K562 (cell line): ENCODE results near the gene SLC25A45. TPM values are rescaled to one million over a fixed set of nuclear protein-coding genes. Genes with fewer than 3 reads are reported as not detected.

Source experiments
- CCAR2 ChIP-seq: fragments of 200-400 bp; formaldehyde crosslinking; IDR thresholded peaks from 2 replicates; pipeline ENCODE4 v1.6.1; 2017; ENCODE audit warnings: mild to moderate bottlenecking, low read depth, low read length
- JUND ChIP-seq, 2 experiments: IDR thresholded peaks; 2 replicates in 1 of 2; 3 replicates in 1 of 2; pipeline ENCODE4 v1.6.1; 2011; ENCODE audit warnings: borderline replicate concordance in 2 of 2, low read depth in 2 of 2, low read length in 2 of 2, improper control_type of control experiment in 1 of 2, missing biosample characterization in 1 of 2, missing genetic modification characterization in 1 of 2, missing genetic modification reagents in 1 of 2
- MAFF ChIP-seq: IDR thresholded peaks from 2 replicates; pipeline ENCODE4 v1.6.1; 2012; ENCODE audit warnings: low read length, improper control_type of control experiment
- MAX ChIP-seq: sonication (generic); formaldehyde crosslinking; IDR thresholded peaks from 2 replicates; pipeline ENCODE4 v1.9.0; 2022; ENCODE audit warnings: mild to moderate bottlenecking, missing genetic modification reagents
- NBN ChIP-seq: fragments of 450-650 bp; IDR thresholded peaks from 2 replicates; pipeline ENCODE4 v1.6.1; 2016; ENCODE audit warnings: low read depth, mild to moderate bottlenecking
- NEUROD1 ChIP-seq: fragments of 150-350 bp; IDR thresholded peaks from 2 replicates; pipeline ENCODE4 v1.6.1; 2014; ENCODE audit warnings: borderline replicate concordance, low read length, low read depth; ENCODE audit not compliant: partially characterized antibody
- NFYB ChIP-seq: IDR thresholded peaks from 2 replicates; pipeline ENCODE4 v1.6.1; 2011; ENCODE audit warnings: mild to moderate bottlenecking, moderate library complexity; ENCODE audit not compliant: insufficient read length; ENCODE audit errors: extremely low read depth
- NRF1 ChIP-seq, 2 experiments: fragments of 450-650 bp; IDR thresholded peaks in 1 of 2; conservative IDR thresholded peaks in 1 of 2; 2 replicates each; pipeline ENCODE4 v1.6.1; 2014; ENCODE audit warnings: mild to moderate bottlenecking in 2 of 2
- POLR2A ChIP-seq: fragments of 450-650 bp; conservative IDR thresholded peaks from 2 replicates; pipeline ENCODE4 v1.6.1; 2016
- PYGO2 ChIP-seq: fragments of 450-650 bp; IDR thresholded peaks from 2 replicates; pipeline ENCODE4 v1.6.1; 2016; ENCODE audit warnings: mild to moderate bottlenecking, missing genetic modification characterization, moderate library complexity, missing compliant biosample characterization
- RBFOX2 ChIP-seq: fragments of 200-400 bp; formaldehyde crosslinking; IDR thresholded peaks from 2 replicates; pipeline ENCODE4 v1.6.1; 2017; ENCODE audit warnings: low read depth, mild to moderate bottlenecking, low read length, moderate library complexity
- RBM14 ChIP-seq: fragments of 200-400 bp; formaldehyde crosslinking; IDR thresholded peaks from 2 replicates; pipeline ENCODE4 v1.6.1; 2018; ENCODE audit warnings: low read depth, mild to moderate bottlenecking, low read length, moderate library complexity, borderline replicate concordance; ENCODE audit not compliant: insufficient read depth
- SIN3B ChIP-seq: fragments of 450-650 bp; IDR thresholded peaks from 2 replicates; pipeline ENCODE4 v1.6.1; 2017; ENCODE audit warnings: low read depth, mild to moderate bottlenecking, moderate library complexity
- TOE1 ChIP-seq, 2 experiments: fragments of 450-650 bp in 1 of 2; sonication (generic) in 1 of 2; formaldehyde crosslinking in 1 of 2; IDR thresholded peaks; 2 replicates each; pipeline versions ENCODE4 v1.7.1 to v1.8.0; 2016 to 2022; ENCODE audit warnings: borderline replicate concordance in 2 of 2, mild to moderate bottlenecking in 2 of 2, antibody characterized with exemption in 1 of 2, inconsistent platforms in 1 of 2, low read depth in 1 of 2, missing genetic modification reagents in 1 of 2, moderate library complexity in 1 of 2
- TSC22D4 ChIP-seq: fragments of 450-650 bp; IDR thresholded peaks from 2 replicates; pipeline ENCODE4 v1.6.1; 2016; ENCODE audit warnings: missing genetic modification characterization, missing biosample characterization, control low read depth
- ZBED1 ChIP-seq: IDR thresholded peaks from 2 replicates; pipeline ENCODE4 v1.6.1; 2014
- ZNF212 ChIP-seq: fragments of 450-650 bp; formaldehyde crosslinking; IDR thresholded peaks from 2 replicates; pipeline ENCODE4 v1.4.0; 2020; ENCODE audit warnings: mild to moderate bottlenecking
- polyA plus RNA-seq, 8 experiments: library from polyadenylated mRNA; depleted of rRNA in 4 of 8; stranded (reverse) in 5 of 8; unstranded in 3 of 8; fragments of >200 nt; fragmentation: Nextera tagmentation in 2 of 8; fragmentation: Illumina TruSeq in 1 of 8; extraction: Ambion mirVana in 2 of 8; extraction: Trizol in 1 of 8; gene quantifications; 2 replicates each; pipeline versions ENCODE4 v1.2.1 to v1.2.3, GENCODE V29; 2011 to 2014; ENCODE audit warnings: inconsistent platforms in 1 of 8, missing spikeins in 1 of 8
- total RNA-seq, 7 experiments: library from RNA; depleted of rRNA in 6 of 7; stranded (reverse); fragments of >200 nt in 6 of 7; fragmentation: Illumina TruSeq in 2 of 7; extraction: Trizol in 2 of 7; gene quantifications; 2 replicates each; pipeline versions ENCODE4 v1.2.1 to v1.2.3, GENCODE V29; 2011 to 2021; ENCODE audit warnings: low replicate concordance in 1 of 7
- TF ChIP-seq, protein P1 (sequence below): fragments of 200-400 bp; formaldehyde crosslinking; IDR thresholded peaks from 2 replicates; pipeline ENCODE4 v1.6.1; 2017; ENCODE audit warnings: mild to moderate bottlenecking, low read depth, low read length, moderate library complexity
- TF ChIP-seq, protein P2 (sequence below): fragments of 200-800 bp; sonication (Bioruptor generic); IDR thresholded peaks from 2 replicates; pipeline ENCODE4 v1.6.1; 2017; ENCODE audit warnings: missing genetic modification characterization, missing compliant biosample characterization

Gene SLC25A45
- total and polyA plus RNA-seq, 9 of the 15 experiments (the other 6 are each of a cell fraction or from before 2014, with no cell fraction given) = 0.15 to 2.3 (median 0.68) TPM

DNA sequence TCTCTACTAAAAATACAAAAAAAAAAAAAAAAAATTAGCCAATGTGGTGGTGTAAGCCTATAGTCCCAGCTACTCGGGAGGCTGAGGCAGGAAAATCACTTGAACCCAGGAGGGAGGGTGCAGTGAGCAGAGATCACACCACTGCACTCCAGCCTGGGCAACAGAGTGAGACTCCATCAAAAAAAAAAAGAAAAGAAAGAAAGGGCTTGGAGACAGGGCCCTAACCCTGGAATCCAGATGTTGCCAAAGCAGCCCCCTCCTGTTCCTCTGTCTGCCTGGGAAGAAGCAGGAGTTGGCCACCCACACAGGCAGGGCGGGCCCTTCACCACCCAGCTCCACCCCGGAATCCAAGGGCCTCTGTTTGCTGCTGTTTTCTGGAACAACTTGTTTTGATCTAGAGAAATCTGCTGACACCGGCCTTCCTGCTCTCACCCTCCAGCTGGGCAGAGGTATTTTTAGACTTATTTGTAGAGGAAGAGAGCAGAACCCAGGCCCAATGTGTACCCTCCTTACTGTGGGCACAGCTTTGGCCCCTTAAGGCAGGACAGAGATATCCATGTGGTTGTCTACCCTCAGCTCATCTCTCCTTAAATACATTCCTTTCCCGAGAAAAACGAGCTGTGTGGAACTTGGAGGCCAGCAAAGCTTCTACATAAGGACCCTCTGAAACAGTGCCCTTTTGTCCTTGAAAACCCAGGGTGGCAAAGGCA lies 37.5 kb upstream of the SLC25A45 start (continued):
- TF ChIP-seq, protein P1, sequence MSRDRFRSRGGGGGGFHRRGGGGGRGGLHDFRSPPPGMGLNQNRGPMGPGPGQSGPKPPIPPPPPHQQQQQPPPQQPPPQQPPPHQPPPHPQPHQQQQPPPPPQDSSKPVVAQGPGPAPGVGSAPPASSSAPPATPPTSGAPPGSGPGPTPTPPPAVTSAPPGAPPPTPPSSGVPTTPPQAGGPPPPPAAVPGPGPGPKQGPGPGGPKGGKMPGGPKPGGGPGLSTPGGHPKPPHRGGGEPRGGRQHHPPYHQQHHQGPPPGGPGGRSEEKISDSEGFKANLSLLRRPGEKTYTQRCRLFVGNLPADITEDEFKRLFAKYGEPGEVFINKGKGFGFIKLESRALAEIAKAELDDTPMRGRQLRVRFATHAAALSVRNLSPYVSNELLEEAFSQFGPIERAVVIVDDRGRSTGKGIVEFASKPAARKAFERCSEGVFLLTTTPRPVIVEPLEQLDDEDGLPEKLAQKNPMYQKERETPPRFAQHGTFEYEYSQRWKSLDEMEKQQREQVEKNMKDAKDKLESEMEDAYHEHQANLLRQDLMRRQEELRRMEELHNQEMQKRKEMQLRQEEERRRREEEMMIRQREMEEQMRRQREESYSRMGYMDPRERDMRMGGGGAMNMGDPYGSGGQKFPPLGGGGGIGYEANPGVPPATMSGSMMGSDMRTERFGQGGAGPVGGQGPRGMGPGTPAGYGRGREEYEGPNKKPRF = no peak
- no peak for TF ChIP-seq SIN3B
- no peak for TF ChIP-seq RBM14
- no peak for TF ChIP-seq NFYB
- TF ChIP-seq PYGO2 (tag) = no peak
- no peak for TF ChIP-seq MAX (CRISPR knock-in tag)
- TF ChIP-seq NBN = 0 out of 2 replicates have a peak, but pooled peaks have one; percentile 53
- no peak for TF ChIP-seq NEUROD1
- TF ChIP-seq JUND (IDR thresholded peaks at IDR 0.05; ENCODE audit: borderline replicate concordance, low read depth, low read length) = peak; percentile 42; the same call in 1 of the 2 replicates
- peak; percentile 16; the same call in 1 of the 3 replicates for TF ChIP-seq JUND (tag; IDR thresholded peaks at IDR 0.05; ENCODE audit: borderline replicate concordance, low read depth, low read length)
- no peak for TF ChIP-seq ZBED1
- no peak for TF ChIP-seq TSC22D4 (tag)
- no peak for TF ChIP-seq CCAR2
- TF ChIP-seq NRF1 (conservative IDR thresholded peaks at IDR 0.05 in 1 of 2, IDR thresholded peaks at IDR 0.05 in 1 of 2) = no peak
- TF ChIP-seq ZNF212 = no peak
- TF ChIP-seq POLR2A = peak; percentile 79
- TF ChIP-seq, protein P2, sequence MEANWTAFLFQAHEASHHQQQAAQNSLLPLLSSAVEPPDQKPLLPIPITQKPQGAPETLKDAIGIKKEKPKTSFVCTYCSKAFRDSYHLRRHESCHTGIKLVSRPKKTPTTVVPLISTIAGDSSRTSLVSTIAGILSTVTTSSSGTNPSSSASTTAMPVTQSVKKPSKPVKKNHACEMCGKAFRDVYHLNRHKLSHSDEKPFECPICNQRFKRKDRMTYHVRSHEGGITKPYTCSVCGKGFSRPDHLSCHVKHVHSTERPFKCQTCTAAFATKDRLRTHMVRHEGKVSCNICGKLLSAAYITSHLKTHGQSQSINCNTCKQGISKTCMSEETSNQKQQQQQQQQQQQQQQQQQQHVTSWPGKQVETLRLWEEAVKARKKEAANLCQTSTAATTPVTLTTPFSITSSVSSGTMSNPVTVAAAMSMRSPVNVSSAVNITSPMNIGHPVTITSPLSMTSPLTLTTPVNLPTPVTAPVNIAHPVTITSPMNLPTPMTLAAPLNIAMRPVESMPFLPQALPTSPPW (CRISPR knock-in tag) = no peak
- peak; percentile 70 for TF ChIP-seq MAFF
- no peak for TF ChIP-seq TOE1 (IDR thresholded peaks at IDR 0.05; ENCODE audit: borderline replicate concordance)
- no peak for TF ChIP-seq TOE1 (CRISPR knock-in tag; IDR thresholded peaks at IDR 0.05; ENCODE audit: borderline replicate concordance, low read depth)
- TF ChIP-seq RBFOX2 = peak; percentile 8; the same call in 1 of the 2 replicates
